ENCODE data around the gene LMBRD1.

LMBRD1 gene

DNA sequence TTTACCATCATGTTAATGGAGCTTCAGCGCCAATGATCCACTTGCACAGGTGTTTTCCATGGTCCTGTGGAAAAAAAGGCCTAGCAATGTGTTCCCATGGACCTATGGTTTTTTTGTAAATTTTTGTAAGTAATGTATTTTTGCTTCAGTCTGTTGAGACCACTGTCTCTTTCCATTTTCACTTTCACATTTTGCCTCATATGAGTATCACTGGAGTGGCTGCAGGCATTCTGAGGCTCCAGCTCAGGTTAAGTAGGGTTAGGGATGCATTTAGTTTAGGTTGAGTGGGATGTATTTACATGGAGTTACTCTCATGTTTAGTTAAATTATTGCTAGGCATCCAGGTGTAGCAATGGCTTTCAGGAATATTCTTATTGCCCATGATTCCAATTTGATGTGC, 19.2 kb upstream of the LMBRD1 start:
- no peak for TF ChIP-seq RAD21 (IDR thresholded peaks at IDR 0.05; ENCODE audit: low read depth)
- no peak for TF ChIP-seq EGR1 (IDR thresholded peaks at IDR 0.05)

DNA sequence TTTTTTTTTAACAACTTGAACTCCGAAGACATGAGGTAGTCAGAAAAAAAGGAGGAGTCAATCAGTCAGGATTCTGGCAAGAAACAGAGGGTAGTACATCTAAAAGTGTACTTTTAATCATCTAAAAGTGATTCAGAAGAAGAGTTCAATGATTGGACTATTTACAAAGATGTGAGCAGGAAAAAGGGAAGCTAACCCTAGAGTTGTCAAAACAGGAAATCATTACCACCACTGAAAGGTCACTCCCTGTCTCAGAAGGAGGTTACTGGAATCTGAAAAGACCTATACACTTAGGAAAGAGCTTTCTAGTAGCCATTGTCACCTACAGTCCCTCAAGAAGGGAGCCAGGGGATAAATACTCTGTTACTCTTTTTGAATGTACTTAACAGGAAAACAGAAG, 16.7 kb upstream of the LMBRD1 start:
- no peak for TF ChIP-seq EGR1 (IDR thresholded peaks at IDR 0.05)
- no peak for TF ChIP-seq NFIC (IDR thresholded peaks at IDR 0.05)
- no peak for TF ChIP-seq CREB1 (IDR thresholded peaks at IDR 0.05; ENCODE audit: low read depth)
- TF ChIP-seq, protein P1, sequence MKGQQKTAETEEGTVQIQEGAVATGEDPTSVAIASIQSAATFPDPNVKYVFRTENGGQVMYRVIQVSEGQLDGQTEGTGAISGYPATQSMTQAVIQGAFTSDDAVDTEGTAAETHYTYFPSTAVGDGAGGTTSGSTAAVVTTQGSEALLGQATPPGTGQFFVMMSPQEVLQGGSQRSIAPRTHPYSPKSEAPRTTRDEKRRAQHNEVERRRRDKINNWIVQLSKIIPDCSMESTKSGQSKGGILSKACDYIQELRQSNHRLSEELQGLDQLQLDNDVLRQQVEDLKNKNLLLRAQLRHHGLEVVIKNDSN (IDR thresholded peaks at IDR 0.05) = no peak
- TF ChIP-seq EP300 (IDR thresholded peaks at IDR 0.05; ENCODE audit: borderline replicate concordance) = no peak
- no peak for TF ChIP-seq FOXM1 (IDR thresholded peaks at IDR 0.05; ENCODE audit: borderline replicate concordance, low read depth)
- TF ChIP-seq YY1 (IDR thresholded peaks at IDR 0.05; ENCODE audit: low read depth) = no peak
- TF ChIP-seq ZBTB7A (IDR thresholded peaks at IDR 0.05; ENCODE audit: low read depth) = no peak
- TF ChIP-seq, protein P2, sequence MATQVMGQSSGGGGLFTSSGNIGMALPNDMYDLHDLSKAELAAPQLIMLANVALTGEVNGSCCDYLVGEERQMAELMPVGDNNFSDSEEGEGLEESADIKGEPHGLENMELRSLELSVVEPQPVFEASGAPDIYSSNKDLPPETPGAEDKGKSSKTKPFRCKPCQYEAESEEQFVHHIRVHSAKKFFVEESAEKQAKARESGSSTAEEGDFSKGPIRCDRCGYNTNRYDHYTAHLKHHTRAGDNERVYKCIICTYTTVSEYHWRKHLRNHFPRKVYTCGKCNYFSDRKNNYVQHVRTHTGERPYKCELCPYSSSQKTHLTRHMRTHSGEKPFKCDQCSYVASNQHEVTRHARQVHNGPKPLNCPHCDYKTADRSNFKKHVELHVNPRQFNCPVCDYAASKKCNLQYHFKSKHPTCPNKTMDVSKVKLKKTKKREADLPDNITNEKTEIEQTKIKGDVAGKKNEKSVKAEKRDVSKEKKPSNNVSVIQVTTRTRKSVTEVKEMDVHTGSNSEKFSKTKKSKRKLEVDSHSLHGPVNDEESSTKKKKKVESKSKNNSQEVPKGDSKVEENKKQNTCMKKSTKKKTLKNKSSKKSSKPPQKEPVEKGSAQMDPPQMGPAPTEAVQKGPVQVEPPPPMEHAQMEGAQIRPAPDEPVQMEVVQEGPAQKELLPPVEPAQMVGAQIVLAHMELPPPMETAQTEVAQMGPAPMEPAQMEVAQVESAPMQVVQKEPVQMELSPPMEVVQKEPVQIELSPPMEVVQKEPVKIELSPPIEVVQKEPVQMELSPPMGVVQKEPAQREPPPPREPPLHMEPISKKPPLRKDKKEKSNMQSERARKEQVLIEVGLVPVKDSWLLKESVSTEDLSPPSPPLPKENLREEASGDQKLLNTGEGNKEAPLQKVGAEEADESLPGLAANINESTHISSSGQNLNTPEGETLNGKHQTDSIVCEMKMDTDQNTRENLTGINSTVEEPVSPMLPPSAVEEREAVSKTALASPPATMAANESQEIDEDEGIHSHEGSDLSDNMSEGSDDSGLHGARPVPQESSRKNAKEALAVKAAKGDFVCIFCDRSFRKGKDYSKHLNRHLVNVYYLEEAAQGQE (IDR thresholded peaks at IDR 0.05; ENCODE audit: low read depth) = no peak

DNA sequence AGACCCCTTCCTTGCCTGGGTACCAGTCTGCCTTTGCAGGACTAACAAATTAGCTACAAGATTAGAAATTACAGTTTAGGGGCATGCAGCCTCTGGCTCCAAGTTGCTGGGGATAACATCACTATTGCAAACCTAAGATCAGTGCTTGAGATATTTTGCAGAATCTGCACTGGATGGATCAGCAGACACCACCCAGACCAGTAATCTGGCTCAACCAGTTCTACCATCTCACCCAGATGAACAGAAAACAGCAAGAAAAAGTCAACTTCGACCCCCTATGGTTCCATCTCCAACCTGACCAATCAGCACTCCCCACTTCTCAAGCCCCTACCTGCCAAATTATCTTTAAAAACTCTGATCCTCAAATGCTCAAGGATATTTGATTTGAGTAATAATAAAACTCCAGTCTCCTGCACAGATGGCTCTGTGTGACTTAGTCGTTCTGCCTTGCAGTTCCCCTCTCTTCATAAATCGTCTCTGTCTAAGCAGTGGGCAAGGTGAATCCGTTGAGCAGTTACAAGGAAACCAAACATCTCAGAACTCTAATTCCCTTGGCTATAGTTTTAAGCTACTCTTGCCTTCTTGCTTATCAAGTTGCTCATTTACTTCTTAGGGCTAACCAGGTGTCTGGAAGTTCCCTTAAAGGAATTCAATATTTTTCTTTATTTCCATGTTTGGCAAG, 16.1 kb upstream of the LMBRD1 start:
- no peak for TF ChIP-seq CEBPB (IDR thresholded peaks at IDR 0.05)
- TF ChIP-seq TAF1 (IDR thresholded peaks at IDR 0.05; ENCODE audit: low read depth) = no peak
- TF ChIP-seq TEAD4 (IDR thresholded peaks at IDR 0.05) = no peak
- no peak for TF ChIP-seq YY1 (IDR thresholded peaks at IDR 0.05; ENCODE audit: low read depth)
- TF ChIP-seq, protein P1 (IDR thresholded peaks at IDR 0.05) = no peak
- TF ChIP-seq CREB1 (IDR thresholded peaks at IDR 0.05; ENCODE audit: low read depth) = no peak
- TF ChIP-seq TCF12 (IDR thresholded peaks at IDR 0.05; ENCODE audit: low read depth) = no peak

DNA sequence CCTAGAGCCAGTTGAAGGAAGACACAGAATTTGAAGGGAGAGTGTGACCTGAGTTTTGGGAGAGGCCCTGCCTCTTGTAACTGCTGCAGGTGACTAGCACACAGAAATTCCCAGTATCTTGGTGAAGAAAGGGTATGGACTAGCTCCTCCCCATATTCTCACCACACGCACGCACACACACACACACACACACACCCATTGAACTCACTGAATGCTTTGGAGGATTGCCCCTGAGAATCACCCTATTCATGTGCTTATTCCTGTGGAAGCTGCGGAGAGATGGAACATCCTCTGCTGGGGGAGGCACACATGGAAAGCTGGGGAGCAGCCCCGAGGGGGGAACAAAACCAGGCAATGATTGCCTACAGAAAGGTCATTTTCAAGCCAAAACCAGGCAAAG, 6.2 kb upstream of the LMBRD1 start:
- TF ChIP-seq ZBTB7A (IDR thresholded peaks at IDR 0.05; ENCODE audit: low read depth) = no peak
- TF ChIP-seq, protein P1 (IDR thresholded peaks at IDR 0.05) = no peak
- TF ChIP-seq CEBPB (IDR thresholded peaks at IDR 0.05) = no peak
- no peak for TF ChIP-seq EP300 (IDR thresholded peaks at IDR 0.05; ENCODE audit: borderline replicate concordance)
- TF ChIP-seq FOXM1 (IDR thresholded peaks at IDR 0.05; ENCODE audit: borderline replicate concordance, low read depth) = no peak
- no peak for TF ChIP-seq CREB1 (IDR thresholded peaks at IDR 0.05; ENCODE audit: low read depth)
- no peak for TF ChIP-seq EGR1 (IDR thresholded peaks at IDR 0.05)
- TF ChIP-seq YY1 (IDR thresholded peaks at IDR 0.05; ENCODE audit: low read depth) = no peak
- no peak for TF ChIP-seq RAD21 (IDR thresholded peaks at IDR 0.05; ENCODE audit: low read depth)
- TF ChIP-seq, protein P2 (IDR thresholded peaks at IDR 0.05; ENCODE audit: low read depth) = no peak
- no peak for TF ChIP-seq NFIC (IDR thresholded peaks at IDR 0.05)
- TF ChIP-seq TCF12 (IDR thresholded peaks at IDR 0.05; ENCODE audit: low read depth) = no peak
- no peak for TF ChIP-seq TEAD4 (IDR thresholded peaks at IDR 0.05)
- TF ChIP-seq TAF1 (IDR thresholded peaks at IDR 0.05; ENCODE audit: low read depth) = no peak
- TF ChIP-seq, protein P3, sequence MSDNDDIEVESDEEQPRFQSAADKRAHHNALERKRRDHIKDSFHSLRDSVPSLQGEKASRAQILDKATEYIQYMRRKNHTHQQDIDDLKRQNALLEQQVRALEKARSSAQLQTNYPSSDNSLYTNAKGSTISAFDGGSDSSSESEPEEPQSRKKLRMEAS (IDR thresholded peaks at IDR 0.05) = no peak

DNA sequence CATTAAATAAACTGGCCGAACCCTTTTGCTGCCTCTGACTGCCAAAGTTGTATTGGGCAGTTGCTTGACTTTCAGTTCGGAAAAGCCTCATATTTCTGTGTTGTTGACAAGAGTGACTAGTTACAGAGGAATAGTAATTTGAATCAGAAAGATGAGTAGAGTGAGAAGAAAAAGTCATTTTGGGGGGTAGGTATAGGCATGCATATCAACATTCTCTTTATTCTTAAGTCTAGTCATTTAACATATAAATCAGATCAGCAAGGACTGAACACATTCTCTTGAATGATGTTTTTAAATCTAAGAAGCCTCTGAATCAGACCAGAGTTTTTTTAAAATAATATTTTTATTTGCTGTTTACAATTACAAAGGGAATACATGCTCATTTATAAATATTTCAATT, 4.9 kb upstream of the LMBRD1 start:
- no peak for TF ChIP-seq EGR1 (IDR thresholded peaks at IDR 0.05)
- TF ChIP-seq, protein P2 (IDR thresholded peaks at IDR 0.05; ENCODE audit: low read depth) = no peak
- no peak for TF ChIP-seq YY1 (IDR thresholded peaks at IDR 0.05; ENCODE audit: low read depth)
- TF ChIP-seq TEAD4 (IDR thresholded peaks at IDR 0.05) = no peak
- no peak for TF ChIP-seq ZBTB7A (IDR thresholded peaks at IDR 0.05; ENCODE audit: low read depth)
- TF ChIP-seq, protein P3 (IDR thresholded peaks at IDR 0.05) = no peak
- no peak for TF ChIP-seq RAD21 (IDR thresholded peaks at IDR 0.05; ENCODE audit: low read depth)
- TF ChIP-seq TCF12 (IDR thresholded peaks at IDR 0.05; ENCODE audit: low read depth) = no peak
- TF ChIP-seq, protein P1 (IDR thresholded peaks at IDR 0.05) = no peak
- no peak for TF ChIP-seq CEBPB (IDR thresholded peaks at IDR 0.05)
- TF ChIP-seq NFIC (IDR thresholded peaks at IDR 0.05) = no peak
- TF ChIP-seq FOXM1 (IDR thresholded peaks at IDR 0.05; ENCODE audit: borderline replicate concordance, low read depth) = no peak
- TF ChIP-seq CREB1 (IDR thresholded peaks at IDR 0.05; ENCODE audit: low read depth) = no peak
- no peak for TF ChIP-seq TAF1 (IDR thresholded peaks at IDR 0.05; ENCODE audit: low read depth)
- TF ChIP-seq EP300 (IDR thresholded peaks at IDR 0.05; ENCODE audit: borderline replicate concordance) = no peak

Data from Ishikawa (cell line).